Mesendoderm (in vitro differentiated cells): ENCODE results near the gene TMEM108.

Experiments used
- DNase-seq: peaks from one replicate; pipeline ENCODE4 v3.0.0; 2013
- H2AK5ac ChIP-seq: 2 replicates; pipeline ENCODE4 v1.6.1; 2013; ENCODE audit warnings: low read length, inconsistent platforms
- H2BK120ac ChIP-seq: 2 replicates; pipeline ENCODE4 v1.6.1; 2013; ENCODE audit warnings: low read depth, mild to moderate bottlenecking, low read length, moderate library complexity, mixed read lengths
- H2BK15ac ChIP-seq: replicated peaks from 2 replicates; pipeline ENCODE4 v1.6.1; 2013; ENCODE audit warnings: low read depth, mild to moderate bottlenecking, moderate library complexity
- H2BK5ac ChIP-seq: 2 replicates; pipeline ENCODE4 v1.6.1; 2013; ENCODE audit warnings: low read length, inconsistent platforms
- H3K18ac ChIP-seq: 2 replicates; pipeline ENCODE4 v1.6.1; 2013; ENCODE audit warnings: mild to moderate bottlenecking, low read length, mixed read lengths
- H3K23ac ChIP-seq: one replicate; pipeline ENCODE4 v1.6.1; 2013; ENCODE audit warnings: low read length
- H3K27ac ChIP-seq: 2 replicates; pipeline ENCODE4 v1.5.1; 2013; ENCODE audit warnings: low read depth, mild to moderate bottlenecking, inconsistent platforms, low read length, moderate library complexity
- H3K27me3 ChIP-seq: 2 replicates; pipeline ENCODE4 v1.6.1; 2013; ENCODE audit warnings: low read length, control low read depth, mild to moderate bottlenecking, inconsistent platforms; ENCODE audit not compliant: insufficient read depth, poor library complexity
- H3K36me3 ChIP-seq: 2 replicates; pipeline ENCODE4 v1.6.1; 2013; ENCODE audit warnings: low read length, inconsistent platforms; ENCODE audit not compliant: control insufficient read depth, insufficient read depth
- H3K4ac ChIP-seq: one replicate; pipeline ENCODE4 v1.6.1; 2013; ENCODE audit warnings: low read depth, mild to moderate bottlenecking, low read length, moderate library complexity
- H3K4me1 ChIP-seq: 2 replicates; pipeline ENCODE4 v1.6.1; 2013; ENCODE audit warnings: low read depth, low read length, inconsistent platforms; ENCODE audit not compliant: control insufficient read depth
- H3K4me2 ChIP-seq: 2 replicates; pipeline ENCODE4 v1.6.1; 2013; ENCODE audit warnings: low read length
- H3K4me3 ChIP-seq: 2 replicates; pipeline ENCODE4 v1.5.1; 2013; ENCODE audit warnings: mild to moderate bottlenecking, low read length
- H3K56ac ChIP-seq: one replicate; pipeline ENCODE4 v1.6.1; 2013; ENCODE audit warnings: low read length
- H3K79me1 ChIP-seq: 2 replicates; pipeline ENCODE4 v1.6.1; 2013; ENCODE audit warnings: low read length, inconsistent platforms
- H3K79me2 ChIP-seq: 2 replicates; pipeline ENCODE4 v1.6.1; 2013; ENCODE audit warnings: mild to moderate bottlenecking, low read length; ENCODE audit not compliant: control insufficient read depth, insufficient read depth
- H3K9ac ChIP-seq: 2 replicates; pipeline ENCODE4 v1.6.1; 2013; ENCODE audit warnings: low read length, inconsistent platforms
- H4K5ac ChIP-seq: one replicate; pipeline ENCODE4 v1.6.1; 2013; ENCODE audit warnings: low read length
- H4K8ac ChIP-seq: one replicate; pipeline ENCODE4 v1.6.1; 2013; ENCODE audit warnings: low read depth, mild to moderate bottlenecking, control low read depth, low read length, moderate library complexity
- WGBS: extraction: QIAGEN DNeasy Blood & Tissue Kit; methylation state at CpG from one replicate; pipeline ENCODE4 v1.1.7; 2013; ENCODE audit warnings: low lambda C conversion rate, missing lambda C conversion rate; ENCODE audit not compliant: insufficient coverage; ENCODE audit errors: extremely low coverage; 5-methylcytosine and 5-hydroxymethylcytosine counted together

TMEM108 gene

GRCh38 chr3:133211856-133212255 is 173.7 kb downstream of the TMEM108 start:
- Histone ChIP-seq H3K27ac (no peak overlapping the region), H3K79me2 (no peaks in the 10 kb centered on the region), H3K4ac (no peak overlapping the region), H3K56ac (no peak overlapping the region), H3K79me1 (no peaks in the 10 kb centered on the region), H3K4me3 (no peak overlapping the region), H3K27me3 (no peaks in the 10 kb centered on the region), H3K9ac (no peak overlapping the region), H4K5ac (no peak overlapping the region), H2AK5ac (no peak overlapping the region), H3K18ac (no peak overlapping the region), H2BK5ac (no peak overlapping the region), H3K4me1 (no peaks in the 10 kb centered on the region), H2BK15ac (no peak overlapping the region), H2BK120ac (no peak overlapping the region), H4K8ac (no peak overlapping the region), H3K23ac (no peak overlapping the region), H3K4me2 (no peak overlapping the region), H3K36me3 (no peaks in the 10 kb centered on the region)
- no peak for DNase-seq

- Histone ChIP-seq H3K9ac (no peak overlapping the region), H3K56ac (no peak overlapping the region), H3K18ac (no peak overlapping the region), H3K4ac (no peak overlapping the region), H3K27me3 (no peaks in the 10 kb centered on the region), H2BK120ac (no peak overlapping the region), H3K4me1 (no peaks in the 10 kb centered on the region), H3K23ac (no peak overlapping the region), H4K8ac (no peak overlapping the region), H2BK15ac (no peak overlapping the region), H3K79me1 (no peaks in the 10 kb centered on the region), H3K27ac (no peak overlapping the region), H2BK5ac (no peak overlapping the region), H3K4me2 (no peak overlapping the region), H4K5ac (no peak overlapping the region), H3K79me2 (no peaks in the 10 kb centered on the region), H3K4me3 (no peak overlapping the region), H2AK5ac (no peak overlapping the region), H3K36me3 (no peaks in the 10 kb centered on the region)
- DNase-seq, result no peak
- no CpG with 5 or more reads among the region's 2 CpGs for WGBS
Observed at GRCh38 chr3:133213937-133214336, 175.7 kb downstream of the TMEM108 start.

GRCh38 chr3:133227813-133228212 is 189.6 kb downstream of the TMEM108 start:
- WGBS, result no CpG with 5 or more reads among the region's 3 CpGs
- no peak overlapping the region for H4K5ac ChIP-seq
- no peak overlapping the region for H3K23ac ChIP-seq
- H3K79me1 ChIP-seq, result no peaks in the 10 kb centered on the region
- H3K4ac ChIP-seq, result no peak overlapping the region
- H3K18ac ChIP-seq, result no peak overlapping the region
- H3K36me3 ChIP-seq, result no peaks in the 10 kb centered on the region
- no peak overlapping the region for H2AK5ac ChIP-seq
- no peaks in the 10 kb centered on the region for H3K27me3 ChIP-seq
- no peak for DNase-seq
- no peak overlapping the region for H4K8ac ChIP-seq
- no peak overlapping the region for H3K27ac ChIP-seq
- H3K56ac ChIP-seq, result no peak overlapping the region
- no peak overlapping the region for H2BK15ac ChIP-seq
- H3K9ac ChIP-seq, result no peak overlapping the region
- H2BK120ac ChIP-seq, result no peak overlapping the region
- no peak overlapping the region for H3K4me2 ChIP-seq
- H2BK5ac ChIP-seq, result no peak overlapping the region
- H3K79me2 ChIP-seq, result no peaks in the 10 kb centered on the region
- H3K4me1 ChIP-seq, result no peaks in the 10 kb centered on the region
- no peak overlapping the region for H3K4me3 ChIP-seq

GRCh38 chr3:133230195-133230594 is 192.0 kb downstream of the TMEM108 start:
- H2BK15ac ChIP-seq, result no peak overlapping the region
- no peak overlapping the region for H4K8ac ChIP-seq
- no peak overlapping the region for H3K4me3 ChIP-seq
- no peaks in the 10 kb centered on the region for H3K4me1 ChIP-seq
- no peak overlapping the region for H3K9ac ChIP-seq
- H3K56ac ChIP-seq, result no peak overlapping the region
- no peak overlapping the region for H2AK5ac ChIP-seq
- H3K27me3 ChIP-seq, result no peaks in the 10 kb centered on the region
- WGBS, result no CpG with 5 or more reads among the region's 4 CpGs
- no peaks in the 10 kb centered on the region for H3K36me3 ChIP-seq
- H3K79me1 ChIP-seq, result no peaks in the 10 kb centered on the region
- no peak overlapping the region for H2BK120ac ChIP-seq
- H3K27ac ChIP-seq, result no peak overlapping the region
- H3K18ac ChIP-seq, result no peak overlapping the region
- no peak overlapping the region for H4K5ac ChIP-seq
- no peak overlapping the region for H3K4me2 ChIP-seq
- H3K79me2 ChIP-seq, result no peaks in the 10 kb centered on the region
- no peak for DNase-seq
- H3K4ac ChIP-seq, result no peak overlapping the region
- H2BK5ac ChIP-seq, result no peak overlapping the region
- no peak overlapping the region for H3K23ac ChIP-seq

- Histone ChIP-seq H3K79me1 (no peaks in the 10 kb centered on the region), H3K36me3 (no peaks in the 10 kb centered on the region), H3K27me3 (no peaks in the 10 kb centered on the region), H4K5ac (no peak overlapping the region), H2BK5ac (no peak overlapping the region), H2BK120ac (no peak overlapping the region), H3K4me3 (no peak overlapping the region), H3K23ac (no peak overlapping the region), H3K56ac (no peak overlapping the region), H3K4me2 (no peak overlapping the region), H3K4ac (no peak overlapping the region), H3K27ac (no peak overlapping the region), H4K8ac (no peak overlapping the region), H3K79me2 (no peaks in the 10 kb centered on the region), H3K18ac (no peak overlapping the region), H3K4me1 (no peaks in the 10 kb centered on the region), H2AK5ac (no peak overlapping the region), H3K9ac (no peak overlapping the region), H2BK15ac (no peak overlapping the region)
- DNase-seq, result no peak
- no CpG with 5 or more reads among the region's 1 CpG for WGBS
Observed at GRCh38 chr3:133236901-133237300, 198.7 kb downstream of the TMEM108 start.

GRCh38 chr3:133237380-133237779 is 199.2 kb downstream of the TMEM108 start:
- Histone ChIP-seq H2AK5ac (no peak overlapping the region), H2BK120ac (no peak overlapping the region), H3K18ac (no peak overlapping the region), H3K56ac (no peak overlapping the region), H3K9ac (no peak overlapping the region), H3K4me3 (no peak overlapping the region), H3K79me2 (no peaks in the 10 kb centered on the region), H3K23ac (no peak overlapping the region), H4K5ac (no peak overlapping the region), H3K4ac (no peak overlapping the region), H3K4me1 (no peaks in the 10 kb centered on the region), H3K36me3 (no peaks in the 10 kb centered on the region), H3K79me1 (no peaks in the 10 kb centered on the region), H2BK5ac (no peak overlapping the region), H4K8ac (no peak overlapping the region), H3K27ac (no peak overlapping the region), H3K4me2 (no peak overlapping the region), H2BK15ac (no peak overlapping the region), H3K27me3 (no peaks in the 10 kb centered on the region)
- DNase-seq, result no peak
